GM23338 (cell line): ENCODE measurements around the gene ARID1B. TPM values are rescaled to one million over a fixed set of nuclear protein-coding genes. Genes with fewer than 3 reads are reported as not detected.

Source experiments
- CREB1 ChIP-seq: fragments of 250-450 bp; sonication (Bioruptor Pico); IDR thresholded peaks from 2 replicates; pipeline ENCODE4 v1.5.0; 2020; ENCODE audit warnings: low read depth, mild to moderate bottlenecking, moderate library complexity
- EZH2phosphoT487 ChIP-seq: fragments of 200-600 bp; sonication (generic); IDR thresholded peaks from one replicate; pipeline ENCODE4 v1.8.1; 2018; ENCODE audit warnings: antibody characterized with exemption; ENCODE audit not compliant: unreplicated experiment
- JUNB ChIP-seq: IDR thresholded peaks from one replicate; pipeline ENCODE4 v1.6.1; 2016; ENCODE audit warnings: antibody characterized with exemption; ENCODE audit not compliant: unreplicated experiment
- NANOG ChIP-seq: IDR thresholded peaks from 2 replicates; pipeline ENCODE4 v1.6.1; 2016; ENCODE audit warnings: antibody characterized with exemption, borderline replicate concordance
- STAT1 ChIP-seq: IDR thresholded peaks from one replicate; pipeline ENCODE4 v1.6.1; 2016; ENCODE audit warnings: antibody characterized with exemption; ENCODE audit not compliant: unreplicated experiment
- ZNF114 ChIP-seq: fragments of 250-450 bp; sonication (Bioruptor Pico); IDR thresholded peaks from 2 replicates; pipeline ENCODE4 v1.5.0; 2020; ENCODE audit warnings: mild to moderate bottlenecking, moderate library complexity
- ZNF462 ChIP-seq: fragments of 250-450 bp; sonication (Bioruptor Pico); IDR thresholded peaks from 2 replicates; pipeline ENCODE4 v1.5.0; 2020; ENCODE audit warnings: mild to moderate bottlenecking, moderate library complexity
- polyA plus RNA-seq: library from polyadenylated mRNA; unstranded; fragments of >200 nt; fragmentation: Nextera tagmentation; extraction: Ambion mirVana; gene quantifications from 2 replicates; pipeline ENCODE4 v1.2.1, GENCODE V29; 2016
- total RNA-seq: library from RNA; depleted of rRNA; stranded (reverse); fragments of >200 nt; shearing (Covaris generic); gene quantifications from 2 replicates; pipeline ENCODE4 v1.2.3, GENCODE V29; 2014
- TF ChIP-seq, protein P1 (sequence below): IDR thresholded peaks from 2 replicates; pipeline ENCODE4 v1.6.1; 2016; ENCODE audit warnings: antibody characterized with exemption
- TF ChIP-seq, protein P2 (sequence below), 2 experiments: fragments of 200-600 bp in 1 of 2; sonication (generic) in 1 of 2; conservative IDR thresholded peaks; 2 replicates each; pipeline versions ENCODE4 v1.5.1 to v1.6.1; 2016 to 2017; ENCODE audit warnings: antibody characterized with exemption in 2 of 2, low read depth in 2 of 2, mild to moderate bottlenecking in 2 of 2, moderate library complexity in 1 of 2

Gene ARID1B
- total and polyA plus RNA-seq, 2 experiments from 2014 or later: 59.3 to 72.2 TPM

DNA sequence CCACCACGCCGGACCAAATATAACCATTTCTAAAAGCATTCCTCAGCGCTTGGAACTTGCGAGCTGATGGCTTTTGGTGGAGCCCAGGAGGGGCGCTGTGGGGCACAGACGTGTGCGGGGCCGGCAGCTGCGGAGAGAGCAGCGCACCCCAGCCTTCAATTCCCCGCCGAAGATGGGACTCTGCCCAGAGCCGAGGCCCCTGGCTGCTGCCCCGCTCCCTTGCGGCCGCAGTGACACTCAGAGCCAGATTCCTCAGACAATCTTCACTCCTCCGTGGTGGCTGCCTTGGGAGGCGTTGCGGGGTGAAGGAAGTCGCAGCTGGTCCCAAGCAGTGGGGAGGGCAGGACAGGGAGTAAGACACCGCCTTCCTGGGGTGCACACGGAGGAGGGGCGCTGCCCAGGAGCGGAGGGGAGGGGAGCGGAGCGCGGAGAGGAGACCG lies 458.4 kb downstream of the ARID1B start (continued):
- TF ChIP-seq ZNF462 (CRISPR knock-in tag) (no peak), JUNB (no peak), NANOG (no peak), EZH2phosphoT487 (no peak), ZNF114 (0 out of 2 replicates have a peak, but pooled peaks have one; percentile 4), STAT1 (no peak), CREB1 (CRISPR knock-in tag) (peak; percentile 56; the same call in 1 of the 2 replicates)
- TF ChIP-seq, protein P1, sequence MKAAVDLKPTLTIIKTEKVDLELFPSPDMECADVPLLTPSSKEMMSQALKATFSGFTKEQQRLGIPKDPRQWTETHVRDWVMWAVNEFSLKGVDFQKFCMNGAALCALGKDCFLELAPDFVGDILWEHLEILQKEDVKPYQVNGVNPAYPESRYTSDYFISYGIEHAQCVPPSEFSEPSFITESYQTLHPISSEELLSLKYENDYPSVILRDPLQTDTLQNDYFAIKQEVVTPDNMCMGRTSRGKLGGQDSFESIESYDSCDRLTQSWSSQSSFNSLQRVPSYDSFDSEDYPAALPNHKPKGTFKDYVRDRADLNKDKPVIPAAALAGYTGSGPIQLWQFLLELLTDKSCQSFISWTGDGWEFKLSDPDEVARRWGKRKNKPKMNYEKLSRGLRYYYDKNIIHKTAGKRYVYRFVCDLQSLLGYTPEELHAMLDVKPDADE: no peak
- TF ChIP-seq, protein P2, sequence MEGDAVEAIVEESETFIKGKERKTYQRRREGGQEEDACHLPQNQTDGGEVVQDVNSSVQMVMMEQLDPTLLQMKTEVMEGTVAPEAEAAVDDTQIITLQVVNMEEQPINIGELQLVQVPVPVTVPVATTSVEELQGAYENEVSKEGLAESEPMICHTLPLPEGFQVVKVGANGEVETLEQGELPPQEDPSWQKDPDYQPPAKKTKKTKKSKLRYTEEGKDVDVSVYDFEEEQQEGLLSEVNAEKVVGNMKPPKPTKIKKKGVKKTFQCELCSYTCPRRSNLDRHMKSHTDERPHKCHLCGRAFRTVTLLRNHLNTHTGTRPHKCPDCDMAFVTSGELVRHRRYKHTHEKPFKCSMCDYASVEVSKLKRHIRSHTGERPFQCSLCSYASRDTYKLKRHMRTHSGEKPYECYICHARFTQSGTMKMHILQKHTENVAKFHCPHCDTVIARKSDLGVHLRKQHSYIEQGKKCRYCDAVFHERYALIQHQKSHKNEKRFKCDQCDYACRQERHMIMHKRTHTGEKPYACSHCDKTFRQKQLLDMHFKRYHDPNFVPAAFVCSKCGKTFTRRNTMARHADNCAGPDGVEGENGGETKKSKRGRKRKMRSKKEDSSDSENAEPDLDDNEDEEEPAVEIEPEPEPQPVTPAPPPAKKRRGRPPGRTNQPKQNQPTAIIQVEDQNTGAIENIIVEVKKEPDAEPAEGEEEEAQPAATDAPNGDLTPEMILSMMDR (conservative IDR thresholded peaks at IDR 0.05; ENCODE audit: low read depth in 2 of 2): peak; percentile 78 to 80
